DOHH2 (cell line): Measurements from ENCODE around the gene HEG1.

Source experiments
- H3F3A ChIP-seq: fragments of 200-600 bp; sonication (generic), shearing (Covaris generic); 2 replicates; pipeline ENCODE4 v1.6.0; 2016; ENCODE audit warnings: antibody characterized with exemption, mild to moderate bottlenecking; ENCODE audit not compliant: control insufficient read depth, insufficient read depth
- H3K27ac ChIP-seq: fragments of 200-600 bp; sonication (generic); 2 replicates; pipeline ENCODE4 v1.5.1; 2014; ENCODE audit warnings: low read depth, mild to moderate bottlenecking, low read length, moderate library complexity
- H3K27me3 ChIP-seq: fragments of 200-600 bp; sonication (generic); 2 replicates; pipeline ENCODE4 v1.6.1; 2014; ENCODE audit warnings: mild to moderate bottlenecking, low read length, mixed read lengths; ENCODE audit not compliant: control insufficient read depth
- H3K36me3 ChIP-seq: fragments of 200-600 bp; sonication (generic); 2 replicates; pipeline ENCODE4 v1.6.1; 2014; ENCODE audit warnings: mild to moderate bottlenecking, low read length, moderate library complexity, mixed read lengths; ENCODE audit not compliant: control insufficient read depth
- H3K4me1 ChIP-seq: fragments of 200-600 bp; sonication (generic); 2 replicates; pipeline ENCODE4 v1.6.1; 2014; ENCODE audit warnings: mild to moderate bottlenecking, low read length, mixed read lengths; ENCODE audit not compliant: control insufficient read depth
- H3K4me2 ChIP-seq: fragments of 200-600 bp; sonication (generic); 2 replicates; pipeline ENCODE4 v1.6.0; 2014; ENCODE audit warnings: mild to moderate bottlenecking, low read length, moderate library complexity
- H3K4me3 ChIP-seq: fragments of 200-600 bp; sonication (generic); 2 replicates; pipeline ENCODE4 v1.5.1; 2014; ENCODE audit warnings: mild to moderate bottlenecking, low read length, mixed read lengths
- H3K79me2 ChIP-seq: fragments of 200-600 bp; sonication (generic); 2 replicates; pipeline ENCODE4 v1.6.1; 2014; ENCODE audit warnings: mild to moderate bottlenecking, low read length, mixed read lengths; ENCODE audit not compliant: control insufficient read depth
- H3K9me2 ChIP-seq: fragments of 200-600 bp; sonication (generic); replicated peaks from 2 replicates; pipeline ENCODE4 v1.6.1; 2014; ENCODE audit warnings: mild to moderate bottlenecking, low read length, mixed read lengths; ENCODE audit not compliant: control insufficient read depth
- H3K9me3 ChIP-seq: fragments of 200-600 bp; sonication (generic); 2 replicates; pipeline ENCODE4 v1.6.1; 2014; ENCODE audit warnings: antibody characterized with exemption, low read length, mixed read lengths; ENCODE audit not compliant: control insufficient read depth, insufficient read depth
- H4K20me1 ChIP-seq: fragments of 200-600 bp; sonication (generic); 2 replicates; pipeline ENCODE4 v1.6.0; 2014; ENCODE audit warnings: low read depth, mild to moderate bottlenecking, antibody characterized with exemption, low read length, moderate library complexity; ENCODE audit not compliant: control insufficient read depth, insufficient read depth
- EZH2phosphoT487 ChIP-seq: fragments of 200-600 bp; sonication (generic); IDR thresholded peaks from 2 replicates; pipeline ENCODE4 v1.6.1; 2017; ENCODE audit warnings: borderline replicate concordance, mild to moderate bottlenecking, antibody characterized with exemption, low read length, moderate library complexity, mixed read lengths
- TF ChIP-seq, protein P1 (sequence below): fragments of 200-600 bp; sonication (generic); IDR thresholded peaks from one replicate; pipeline ENCODE4 v1.5.1; 2014; ENCODE audit warnings: antibody characterized with exemption, mild to moderate bottlenecking, low read depth, low read length; ENCODE audit not compliant: poor library complexity, severe bottlenecking

HEG1 gene

DNA sequence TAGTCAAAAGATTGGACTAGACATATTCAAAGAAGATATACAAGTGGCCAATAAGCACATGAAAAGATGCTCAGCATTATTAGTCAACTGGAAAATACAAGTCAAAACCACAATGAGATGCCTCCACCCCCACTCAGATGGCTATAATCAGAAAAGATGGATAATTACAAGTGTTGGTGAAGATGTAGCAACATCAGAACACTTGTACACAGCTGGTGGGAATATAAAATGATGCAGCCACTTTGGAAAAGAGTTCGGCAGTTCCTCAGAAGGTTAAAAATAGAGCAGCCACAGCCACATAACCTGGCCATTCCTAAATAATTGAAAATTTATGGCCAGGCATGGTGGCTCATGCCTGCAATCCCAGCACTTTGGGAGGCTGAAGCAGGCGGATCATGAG, 38.4 kb downstream of the HEG1 start:
- no peaks in the 10 kb centered on the region for H3K36me3 ChIP-seq
- H4K20me1 ChIP-seq = no peaks in the 10 kb centered on the region
- H3K9me2 ChIP-seq = no peaks in the 10 kb centered on the region
- H3K4me3 ChIP-seq = no peak overlapping the region
- no peaks in the 10 kb centered on the region for H3K79me2 ChIP-seq
- H3K9me3 ChIP-seq = no peaks in the 10 kb centered on the region
- no peak for TF ChIP-seq EZH2phosphoT487
- TF ChIP-seq, protein P1, sequence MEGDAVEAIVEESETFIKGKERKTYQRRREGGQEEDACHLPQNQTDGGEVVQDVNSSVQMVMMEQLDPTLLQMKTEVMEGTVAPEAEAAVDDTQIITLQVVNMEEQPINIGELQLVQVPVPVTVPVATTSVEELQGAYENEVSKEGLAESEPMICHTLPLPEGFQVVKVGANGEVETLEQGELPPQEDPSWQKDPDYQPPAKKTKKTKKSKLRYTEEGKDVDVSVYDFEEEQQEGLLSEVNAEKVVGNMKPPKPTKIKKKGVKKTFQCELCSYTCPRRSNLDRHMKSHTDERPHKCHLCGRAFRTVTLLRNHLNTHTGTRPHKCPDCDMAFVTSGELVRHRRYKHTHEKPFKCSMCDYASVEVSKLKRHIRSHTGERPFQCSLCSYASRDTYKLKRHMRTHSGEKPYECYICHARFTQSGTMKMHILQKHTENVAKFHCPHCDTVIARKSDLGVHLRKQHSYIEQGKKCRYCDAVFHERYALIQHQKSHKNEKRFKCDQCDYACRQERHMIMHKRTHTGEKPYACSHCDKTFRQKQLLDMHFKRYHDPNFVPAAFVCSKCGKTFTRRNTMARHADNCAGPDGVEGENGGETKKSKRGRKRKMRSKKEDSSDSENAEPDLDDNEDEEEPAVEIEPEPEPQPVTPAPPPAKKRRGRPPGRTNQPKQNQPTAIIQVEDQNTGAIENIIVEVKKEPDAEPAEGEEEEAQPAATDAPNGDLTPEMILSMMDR = no peak
- no peaks in the 10 kb centered on the region for H3K27me3 ChIP-seq
- H3F3A ChIP-seq = no peaks in the 10 kb centered on the region
- no peak overlapping the region for H3K27ac ChIP-seq
- H3K4me1 ChIP-seq = no peaks in the 10 kb centered on the region
- H3K4me2 ChIP-seq = no peak overlapping the region

DNA sequence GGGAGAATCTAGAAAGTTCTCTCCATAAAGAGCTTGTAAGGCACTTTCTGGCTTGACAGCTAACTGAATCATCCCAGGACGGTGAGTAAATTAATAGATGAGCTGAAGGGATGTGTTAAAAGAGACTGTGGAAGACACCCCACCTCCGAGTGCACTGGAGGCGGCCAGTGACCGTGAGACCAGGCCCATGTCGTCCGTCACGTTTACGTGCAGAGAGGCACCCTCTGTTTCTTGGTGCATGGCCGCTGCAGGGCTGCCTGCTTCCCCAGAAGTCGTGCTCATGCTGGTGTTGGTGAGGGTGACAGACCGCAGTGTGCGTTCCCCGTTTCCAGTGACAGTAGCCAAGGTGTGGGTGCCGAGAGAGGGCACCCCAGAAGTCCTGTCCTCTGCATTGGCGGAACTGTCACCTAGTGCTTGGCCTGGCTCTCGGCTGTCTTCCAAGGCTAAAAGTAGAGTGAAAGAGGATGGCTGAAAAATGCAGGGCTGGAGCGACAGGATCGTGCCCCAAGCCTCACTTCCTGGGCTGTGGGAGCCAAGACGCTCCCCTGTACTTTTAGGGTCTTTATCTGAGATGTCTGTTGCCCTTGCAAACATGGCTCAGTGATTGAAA, 41.1 kb downstream of the HEG1 start:
- Histone ChIP-seq H3K36me3 (no peaks in the 10 kb centered on the region), H3K4me1 (no peaks in the 10 kb centered on the region), H3K79me2 (no peaks in the 10 kb centered on the region)

DNA sequence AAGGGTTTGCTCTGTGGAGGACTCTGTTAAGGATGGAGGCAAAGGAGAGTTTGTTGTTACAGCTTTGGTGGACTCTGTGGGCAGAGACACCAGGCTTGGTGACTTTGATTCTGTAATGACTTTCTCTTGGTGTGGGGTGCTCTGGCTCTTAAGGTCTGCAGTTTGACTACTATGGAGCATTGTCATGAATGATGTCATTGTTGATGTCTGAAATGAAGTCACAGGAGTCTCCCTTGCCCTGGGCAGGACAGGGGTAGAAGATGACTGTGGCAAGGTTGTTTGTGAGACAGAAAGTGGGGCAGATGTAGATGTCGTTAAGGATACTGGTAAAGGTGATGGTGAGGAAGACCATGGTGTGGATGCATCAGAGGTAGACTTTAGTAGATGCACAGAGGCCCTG, 42.7 kb downstream of the HEG1 start:
- Histone ChIP-seq H4K20me1 (no peaks in the 10 kb centered on the region), H3K4me1 (no peaks in the 10 kb centered on the region), H3K9me3 (no peaks in the 10 kb centered on the region), H3K27ac (no peak overlapping the region), H3K36me3 (no peaks in the 10 kb centered on the region), H3K4me2 (no peak overlapping the region), H3K9me2 (no peaks in the 10 kb centered on the region), H3F3A (no peaks in the 10 kb centered on the region), H3K27me3 (no peaks in the 10 kb centered on the region), H3K4me3 (no peak overlapping the region), H3K79me2 (no peaks in the 10 kb centered on the region)
- TF ChIP-seq, protein P1 = no peak
- TF ChIP-seq EZH2phosphoT487 = no peak

More for the DNA sequence above, 41.1 kb downstream of the HEG1 start:
- TF ChIP-seq, protein P1 = no peak
- no peak for TF ChIP-seq EZH2phosphoT487
- Histone ChIP-seq H3K27me3 (no peaks in the 10 kb centered on the region), H3K27ac (no peak overlapping the region), H3K9me3 (no peaks in the 10 kb centered on the region), H4K20me1 (no peaks in the 10 kb centered on the region), H3K4me3 (no peak overlapping the region), H3F3A (no peaks in the 10 kb centered on the region), H3K4me2 (no peak overlapping the region), H3K9me2 (no peaks in the 10 kb centered on the region)
